GM19351 (cell line): ENCODE data around the gene ZSCAN20.

ENCODE experiments used
- ATAC-seq: cut with Tn5 transposase; IDR thresholded peaks from one replicate; pipeline ENCODE4 v1.9.1; 2021; ENCODE audit warnings: mild to moderate bottlenecking, moderate library complexity; ENCODE audit not compliant: unreplicated experiment

The ZSCAN20 gene

DNA sequence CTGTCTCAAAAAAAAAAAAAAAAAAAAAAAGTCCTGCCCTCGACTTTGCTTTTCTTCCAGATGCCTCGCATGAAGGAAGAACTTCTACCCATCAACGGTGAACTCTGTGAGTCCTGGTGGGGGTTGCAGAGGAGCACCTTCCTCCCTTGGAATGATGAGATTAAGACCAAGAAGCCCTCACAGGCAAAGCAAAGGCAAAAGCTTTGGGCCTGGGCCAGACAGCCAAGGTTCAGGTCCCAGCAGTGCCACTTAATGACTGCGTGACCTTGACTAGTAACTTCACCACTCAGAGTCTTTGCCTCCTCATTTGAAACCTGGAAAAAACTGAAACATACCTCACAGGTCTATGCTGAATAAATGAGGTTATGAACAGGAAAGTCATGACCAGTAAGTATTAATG lies 55.5 kb downstream of the ZSCAN20 start:
- ATAC-seq: no peak

DNA sequence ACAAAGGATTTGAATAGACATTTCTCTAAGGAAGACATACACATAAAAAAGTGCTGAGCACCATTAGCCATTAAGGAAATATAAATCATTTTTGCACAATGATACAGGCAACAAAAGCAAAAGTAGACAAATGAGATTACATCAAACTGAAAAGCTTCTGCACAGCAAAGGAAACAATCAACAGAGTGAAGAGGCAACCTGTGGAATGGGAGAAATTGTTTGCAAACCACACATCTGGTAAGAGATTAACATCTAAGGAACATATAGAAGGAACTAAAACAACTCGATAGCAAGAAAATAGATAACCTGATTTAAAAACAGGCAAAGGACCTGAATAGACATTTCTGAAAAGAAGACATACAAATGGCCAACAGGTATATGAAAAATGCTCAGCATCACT lies 57.5 kb downstream of the ZSCAN20 start:
- ATAC-seq: no peak

DNA sequence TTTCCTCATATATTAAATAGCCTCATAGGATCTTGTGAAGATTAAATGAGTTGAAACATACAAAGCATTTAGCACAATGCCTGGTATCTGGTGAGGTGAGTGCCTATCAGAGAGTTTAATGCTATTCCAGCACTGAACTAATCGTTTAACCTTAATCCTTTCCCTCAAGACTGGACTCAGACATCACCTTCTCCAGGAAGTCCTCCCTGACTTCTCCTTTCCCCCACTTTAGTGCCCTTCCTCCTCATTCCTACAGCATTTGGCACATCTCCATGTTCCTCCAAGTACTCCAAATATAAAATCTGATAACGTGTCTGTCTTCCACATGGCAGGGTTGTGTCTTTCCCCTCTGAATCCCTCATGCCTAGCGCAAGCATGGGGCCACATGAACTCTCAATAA lies 59.8 kb downstream of the ZSCAN20 start:
- no peak for ATAC-seq

DNA sequence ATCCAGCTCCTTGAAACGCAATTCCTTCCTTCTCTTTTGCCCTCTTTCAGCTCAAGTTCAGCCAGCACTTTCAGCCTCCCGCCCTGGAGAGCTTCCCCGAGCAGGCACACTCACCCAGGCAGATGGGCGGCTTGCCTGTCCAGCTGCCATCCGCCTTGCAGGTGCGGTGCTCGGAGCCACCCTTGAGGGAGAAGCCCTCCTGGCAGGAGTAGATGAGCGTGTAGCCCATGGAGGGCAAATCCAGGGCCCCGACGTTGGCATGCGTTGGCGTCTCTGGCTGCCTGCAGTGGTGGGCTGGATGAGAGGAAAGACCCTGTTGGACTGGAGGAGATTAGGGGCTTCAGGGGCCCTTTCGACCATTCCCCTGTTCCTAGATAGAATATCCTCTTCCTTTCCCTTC lies 60.5 kb downstream of the ZSCAN20 start:
- no peak for ATAC-seq

DNA sequence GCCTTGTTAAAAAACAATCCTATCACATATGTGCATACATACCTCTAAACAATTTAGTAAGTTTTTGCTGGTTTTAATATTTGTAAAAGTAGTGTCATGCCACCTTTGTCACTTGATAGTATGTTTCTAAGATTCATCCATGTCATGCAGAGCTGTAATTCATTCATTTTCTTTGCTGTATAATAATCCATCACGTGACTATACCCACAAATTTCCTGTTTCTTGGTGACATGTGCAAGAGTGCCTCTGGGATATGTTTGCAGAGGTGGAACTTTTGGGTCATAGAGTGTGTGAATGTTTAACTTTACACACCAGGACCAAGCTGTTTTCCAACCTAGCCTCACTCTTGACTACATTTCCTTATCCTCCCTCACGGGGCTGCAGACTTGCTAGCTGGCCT lies 62.9 kb downstream of the ZSCAN20 start:
- ATAC-seq: no peak

DNA sequence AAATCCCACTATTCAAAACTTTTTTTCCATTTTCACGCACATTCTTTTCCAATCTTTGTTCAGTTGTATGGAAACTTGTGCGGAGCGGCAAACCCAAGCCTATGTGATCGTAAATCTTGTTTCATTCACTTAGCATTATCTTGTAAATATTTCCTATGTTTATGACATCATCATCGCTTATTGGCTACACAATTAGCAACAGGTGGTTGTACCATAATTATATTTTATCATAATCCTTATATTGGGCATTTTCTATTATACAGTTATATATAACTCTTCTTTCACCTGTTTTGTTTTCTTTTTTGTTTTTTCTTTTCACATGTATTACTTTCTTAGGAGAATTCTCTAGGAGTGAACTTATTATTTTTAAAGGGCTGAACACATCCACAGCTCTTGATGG lies 65.4 kb downstream of the ZSCAN20 start:
- ATAC-seq: no peak

DNA sequence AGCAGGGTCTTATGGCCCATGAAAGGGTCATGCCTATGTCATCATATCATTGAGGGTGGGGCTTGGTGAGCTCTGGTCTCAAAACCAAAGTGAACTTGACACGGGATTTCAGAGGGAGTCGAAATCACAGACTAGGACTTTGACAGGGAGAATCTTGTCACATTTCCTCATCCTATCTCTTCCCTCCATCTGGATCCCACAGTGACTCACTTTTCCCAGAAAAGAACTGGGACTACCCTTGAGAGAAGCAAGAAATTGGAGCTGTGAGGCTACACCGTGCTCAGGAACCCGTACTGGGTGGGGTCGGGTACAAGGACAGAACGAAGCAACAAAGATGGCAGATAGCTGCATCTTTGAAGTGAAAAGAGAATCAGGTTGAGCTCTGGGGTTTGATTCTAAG lies 69.5 kb downstream of the ZSCAN20 start:
- no peak for ATAC-seq
